Activated T-helper 1 cell treated with anti-CD3 and anti-CD28 coated beads, Interleukin-12 subunit alpha, Interleukin-12 subunit beta, Interleukin-2, Interleukin-4 antibody, amounts not matched to agents 30 ng/mL and 10 ng/mL and 1 ng/mL, durations not matched to agents 14 hours and 24 hours and 36 hours (primary cell): ENCODE measurements around the gene ZNF300. TPM values are rescaled to one million over a fixed set of nuclear protein-coding genes. Genes with fewer than 3 reads are reported as not detected.

Experiments
- total RNA-seq: library from RNA; stranded (reverse); gene quantifications from 2 replicates; pipeline ENCODE4 v1.2.3, GENCODE V29; 2022

The ZNF300 gene
- total RNA-seq, 1 donor from 2014 or later: 0.57 TPM

Other genes starting within 250 kb of the ZNF300 start
- 0.49 and 0.51 TPM in 2 replicates for gene MYOZ3, start 243.7 kb downstream of the ZNF300 start, total RNA-seq
- gene RBM22, start 203.9 kb downstream of the ZNF300 start, total RNA-seq: 77.5 and 81.9 TPM in 2 replicates
- 42.3 and 46.4 TPM in 2 replicates for gene DCTN4, start 146.0 kb downstream of the ZNF300 start, total RNA-seq
- gene SMIM3, start 126.2 kb downstream of the ZNF300 start, total RNA-seq: 12.8 and 13.4 TPM in 2 replicates
- gene IRGM, start 58.5 kb downstream of the ZNF300 start, total RNA-seq: 0.96 and 1.4 TPM in 2 replicates
- not detected in 2 replicates for gene GPX3, start 115.6 kb upstream of the ZNF300 start, total RNA-seq
- gene TNIP1, start 176.1 kb upstream of the ZNF300 start, total RNA-seq: 287 and 304 TPM in 2 replicates